ENCODE results near the gene GGTLC1.

DNA sequence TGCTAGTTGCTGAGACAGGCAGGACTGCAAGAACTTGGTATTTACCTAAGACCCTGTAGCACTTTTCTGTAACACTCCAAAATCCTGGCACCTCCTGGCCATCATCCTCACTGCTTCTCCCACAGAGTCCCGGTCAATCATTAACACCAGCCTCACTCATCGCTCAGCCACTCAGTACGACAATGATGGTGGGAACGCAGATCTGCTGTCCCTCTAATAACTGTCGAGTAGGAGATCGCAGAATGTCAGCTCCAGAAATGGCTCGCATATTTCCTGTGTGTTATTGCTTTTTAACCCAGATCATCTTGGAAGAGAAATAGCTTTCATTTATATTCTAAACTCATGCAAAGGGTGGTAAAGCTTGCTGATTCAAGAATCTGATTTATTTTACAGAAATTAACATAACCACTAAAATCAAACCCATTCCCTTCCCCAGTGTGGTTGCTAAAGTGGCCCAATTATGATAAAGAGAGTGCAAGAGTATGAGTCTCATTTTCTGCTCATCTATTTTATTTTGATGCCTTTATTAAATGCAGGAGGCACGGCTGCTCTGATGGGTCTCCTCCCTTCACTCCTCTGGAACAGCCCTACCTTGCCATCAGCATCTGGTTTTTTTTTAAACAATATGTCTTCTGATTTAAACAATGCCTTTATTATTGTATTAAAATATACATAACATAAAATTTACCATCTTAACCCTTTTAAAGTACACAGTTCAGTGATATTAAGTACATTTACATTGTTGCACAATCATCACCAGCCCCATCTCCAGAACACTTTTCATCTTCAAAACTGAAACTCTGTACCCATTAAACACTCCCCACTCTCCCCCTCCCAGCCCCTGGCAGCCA, 28.3 kb upstream of the GGTLC1 start:
- TF ChIP-seq CTCF (IDR thresholded peaks at IDR 0.05; ENCODE audit: low read depth, low read length, poor library complexity, severe bottlenecking) (no peak), EZH2phosphoT487 (IDR thresholded peaks at IDR 0.05; ENCODE audit: borderline replicate concordance, low read length) (no peak)

Data from DOHH2 (cell line).